Urinary bladder (tissue), 4 donors: ENCODE measurements around the gene MRAS. TPM values are rescaled to one million over a fixed set of nuclear protein-coding genes. Genes with fewer than 3 reads are reported as not detected.

Source experiments
- DNase-seq: peaks from one replicate; pipeline ENCODE4 v3.0.0-alpha.2; 2015; ENCODE audit errors: extremely low spot score
- H3K27ac ChIP-seq: one replicate; pipeline ENCODE4 v1.5.1; 2013; ENCODE audit warnings: low read depth, mild to moderate bottlenecking, moderate library complexity
- H3K36me3 ChIP-seq: one replicate; pipeline ENCODE4 v1.6.1; 2013; ENCODE audit warnings: mild to moderate bottlenecking, moderate library complexity; ENCODE audit not compliant: insufficient read depth
- H3K4me1 ChIP-seq: one replicate; pipeline ENCODE4 v1.6.1; 2013; ENCODE audit warnings: mild to moderate bottlenecking, moderate library complexity; ENCODE audit not compliant: insufficient read depth
- H3K4me3 ChIP-seq: one replicate; pipeline ENCODE4 v1.5.1; 2013; ENCODE audit warnings: low read depth, low read length
- WGBS: extraction: QIAGEN DNeasy Blood & Tissue Kit; methylation state at CpG from one replicate; pipeline ENCODE4 v1.1.7; 2013; 5-methylcytosine and 5-hydroxymethylcytosine counted together
- polyA plus RNA-seq: library from polyadenylated mRNA; stranded (reverse); fragments of 200-250 nt; gene quantifications from one replicate; pipeline ENCODE4 v1.2.3, GENCODE V29; 2013
- total RNA-seq: library from RNA; depleted of rRNA; stranded (reverse); fragments of >200 nt; gene quantifications from one replicate; pipeline ENCODE4 v1.2.3, GENCODE V29; 2014
- donor health status: healthy with polysubstance abuse.
- donor health status: healthy.

Gene MRAS
- total and polyA plus RNA-seq, 2 donors = 22.9 to 58.0 TPM

DNA sequence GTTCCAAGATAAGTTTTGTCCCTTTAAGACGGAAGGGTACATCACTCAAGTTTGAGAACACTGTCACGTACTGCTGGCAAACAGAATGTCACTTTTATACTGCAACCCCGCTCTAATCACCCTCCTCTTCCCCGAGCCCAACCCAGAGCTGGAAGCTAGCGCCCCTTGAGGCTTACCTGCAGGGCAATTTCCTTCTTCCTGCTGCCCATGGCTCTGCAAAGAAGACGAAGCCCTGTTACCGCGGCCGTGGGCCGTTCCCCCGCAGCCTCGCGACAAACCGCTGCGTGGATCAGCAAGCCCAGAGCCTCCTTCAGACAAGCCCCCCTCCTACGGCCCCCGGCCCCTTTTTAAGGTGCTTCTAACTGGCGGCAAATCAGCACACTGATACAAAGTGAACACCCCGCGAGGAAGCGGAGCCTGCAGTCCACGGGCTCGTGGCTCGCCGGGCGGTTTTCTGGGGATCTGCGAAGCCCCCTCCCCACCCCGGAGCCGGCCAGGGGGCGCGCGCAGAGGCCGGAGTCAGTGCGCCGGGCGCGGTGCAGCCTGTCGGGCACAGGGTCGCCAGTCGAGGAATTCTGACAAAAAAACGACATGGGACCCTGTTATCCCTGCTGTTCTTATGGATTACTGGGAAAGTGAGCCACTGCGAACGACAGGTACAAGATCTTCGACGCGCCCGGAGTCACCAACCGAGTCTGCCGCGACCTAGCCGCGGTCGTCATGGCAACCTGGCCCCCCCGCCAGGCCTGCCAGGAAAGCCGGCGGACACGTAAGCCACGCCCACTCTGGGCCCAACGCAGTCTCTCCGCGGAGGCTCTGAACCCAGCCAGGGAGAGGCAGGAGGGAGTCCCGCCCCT lies 19.0 kb upstream of the MRAS start, which contains the start of gene NME9:
Gene NME9, minus strand, starts transcription at position 725 of the 857 bp plus-strand sequence. Its CDS starts 516 bp downstream, at position 209.
- under 1% methylated on average over 62 of the region's 62 CpGs for WGBS
- peak; percentile 70 for DNase-seq

DNA sequence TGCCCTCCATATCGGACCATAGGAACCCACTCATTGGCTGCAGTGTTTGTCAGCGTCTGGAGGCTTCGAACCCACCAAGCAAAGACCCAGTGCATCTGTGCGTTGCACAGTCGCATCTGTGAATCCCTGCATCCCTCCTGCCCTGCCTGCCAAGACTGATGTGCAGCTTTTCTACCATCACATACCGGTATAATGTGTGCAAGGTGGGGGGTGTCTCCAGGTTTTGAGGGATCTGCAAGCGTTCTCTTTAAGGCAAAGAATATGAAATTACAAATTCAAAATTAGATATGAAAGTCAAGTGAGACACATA lies 18.4 kb upstream of the MRAS start:
- no peak overlapping the region for H3K27ac ChIP-seq
- DNase-seq = no peak
- no peaks in the 10 kb centered on the region for H3K36me3 ChIP-seq
- WGBS = 7% methylated on average over 7 of the region's 7 CpGs
- H3K4me1 ChIP-seq = no peaks in the 10 kb centered on the region
- no peak overlapping the region for H3K4me3 ChIP-seq

More for the DNA sequence above, 19.0 kb upstream of the MRAS start, which contains the start of gene NME9:
- H3K4me1 ChIP-seq = no peaks in the 10 kb centered on the region
- no peaks in the 10 kb centered on the region for H3K36me3 ChIP-seq
- H3K27ac ChIP-seq = no peak within 1 kb of the TSS
- peak within 1 kb of the TSS; percentile 64 for H3K4me3 ChIP-seq

DNA sequence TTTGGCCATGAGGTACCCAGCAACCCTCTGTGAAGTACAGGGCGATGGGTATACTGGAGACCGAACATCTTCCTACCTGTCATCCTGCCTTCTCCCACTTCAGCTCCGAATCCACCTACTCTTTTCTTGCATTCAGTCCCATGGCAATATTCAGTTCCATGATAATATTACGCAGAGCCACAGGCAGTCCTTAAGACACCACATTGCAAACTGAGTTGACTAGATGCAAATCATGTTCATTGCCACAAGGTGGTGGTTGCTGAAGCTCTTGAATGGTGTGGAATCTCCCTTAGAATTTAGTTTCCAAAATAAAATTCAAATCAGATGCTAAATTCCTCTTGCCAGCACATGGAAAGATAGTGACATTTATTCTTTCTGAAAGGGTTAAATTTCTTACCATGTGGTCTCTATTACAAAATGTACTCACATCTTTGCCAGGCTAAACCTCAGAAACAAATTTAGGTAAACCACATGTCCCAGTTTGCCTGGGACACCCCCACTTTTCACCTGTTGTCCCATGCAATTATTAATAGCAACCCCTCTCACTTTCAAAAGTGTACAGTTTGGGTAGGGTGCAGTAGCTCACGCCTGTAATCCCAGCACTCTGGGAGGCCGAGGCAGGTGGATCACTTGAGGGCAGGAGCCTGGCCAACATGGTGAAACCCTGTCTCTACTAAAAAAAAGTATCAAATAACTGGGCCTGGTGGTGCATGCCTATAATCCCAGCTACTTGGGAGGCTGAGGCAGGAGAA lies 17.1 kb upstream of the MRAS start:
- H3K4me1 ChIP-seq = no peaks in the 10 kb centered on the region
- no peak overlapping the region for H3K27ac ChIP-seq
- no peaks in the 10 kb centered on the region for H3K36me3 ChIP-seq
- H3K4me3 ChIP-seq = no peak overlapping the region
- no peak for DNase-seq
- WGBS = 92% methylated on average over 6 of the region's 6 CpGs

DNA sequence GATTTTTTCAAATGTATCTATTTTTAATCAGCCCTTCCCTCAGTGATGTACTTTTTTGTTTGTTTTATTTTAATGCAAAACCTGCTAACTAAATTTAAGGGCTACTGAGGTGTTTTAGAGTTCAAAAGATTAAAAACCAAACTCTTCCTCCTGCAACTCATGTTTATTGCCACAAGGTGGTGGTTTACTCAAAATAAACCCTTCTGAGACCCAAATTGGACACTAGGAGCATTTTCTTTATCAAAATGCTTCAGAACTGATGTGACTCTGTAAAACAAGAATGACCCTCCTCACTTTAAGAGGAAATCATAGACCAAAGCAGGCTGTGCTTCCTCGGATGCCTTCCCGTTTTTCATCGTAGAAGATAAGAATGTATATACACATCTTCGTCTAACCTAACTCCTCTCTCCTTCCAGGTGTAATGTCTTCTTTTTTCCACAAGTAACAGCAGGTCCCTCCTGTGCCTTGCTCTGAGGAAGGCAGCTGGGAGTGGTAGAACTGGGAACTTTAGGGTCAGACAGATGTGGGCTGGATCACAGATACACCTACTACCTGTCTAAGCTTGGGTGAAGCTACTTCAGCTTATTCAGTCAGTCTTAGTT lies 15.8 kb upstream of the MRAS start:
- Histone ChIP-seq H3K27ac (no peak overlapping the region), H3K4me3 (no peak overlapping the region), H3K4me1 (no peaks in the 10 kb centered on the region), H3K36me3 (no peaks in the 10 kb centered on the region)
- 24% methylated on average over 4 of the region's 4 CpGs for WGBS
- no peak for DNase-seq

DNA sequence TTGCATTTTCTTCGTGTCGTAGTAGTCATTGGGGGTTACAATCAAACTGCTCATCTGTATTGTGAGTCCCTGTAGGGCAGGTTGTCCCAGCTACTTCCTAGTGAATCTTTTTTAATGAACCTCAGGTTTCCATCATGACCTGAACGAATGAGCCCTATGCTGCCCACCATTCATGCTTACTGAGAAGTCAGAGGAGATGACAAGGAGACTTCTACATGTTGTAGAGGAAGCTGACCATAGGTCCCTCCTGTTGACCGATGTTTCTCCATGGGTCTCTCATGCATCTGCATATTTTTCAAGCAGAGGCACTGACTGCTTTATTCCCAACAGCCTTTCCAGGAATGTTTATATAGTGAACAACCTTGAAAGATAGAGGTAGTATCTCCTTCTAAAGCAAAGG lies 13.8 kb upstream of the MRAS start:
- Histone ChIP-seq H3K36me3 (no peaks in the 10 kb centered on the region), H3K4me3 (no peak overlapping the region), H3K27ac (no peak overlapping the region), H3K4me1 (no peaks in the 10 kb centered on the region)
- no peak for DNase-seq
- WGBS = 81% methylated on average over 4 of the region's 4 CpGs

DNA sequence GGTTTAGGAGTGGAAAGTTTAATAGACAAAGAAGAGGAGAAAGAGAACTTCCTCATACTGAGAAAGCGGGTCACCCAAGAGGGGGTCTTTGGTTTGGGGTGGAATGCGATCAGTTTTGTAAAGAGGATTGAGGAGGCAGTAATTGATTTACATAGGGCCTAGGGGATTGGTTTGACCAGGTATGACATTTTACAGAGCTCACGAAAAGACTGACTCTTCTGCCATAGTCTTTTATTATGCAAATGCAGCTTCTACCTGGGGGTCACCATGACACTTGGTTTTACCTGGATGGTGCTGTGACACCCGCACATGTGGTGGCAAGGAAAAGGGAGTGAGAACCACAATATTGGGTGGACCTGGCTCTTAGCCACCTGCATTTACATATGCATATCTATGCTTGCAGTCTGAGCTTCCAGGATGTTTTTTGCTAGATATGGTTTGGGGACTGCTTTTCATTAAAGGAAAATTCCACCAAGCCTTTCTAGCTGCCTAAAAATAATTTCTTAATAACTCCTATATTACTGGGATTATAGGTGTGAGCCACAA lies 11.9 kb upstream of the MRAS start:
- H3K4me3 ChIP-seq = no peak overlapping the region
- 89% methylated on average over 4 of the region's 4 CpGs for WGBS

DNA sequence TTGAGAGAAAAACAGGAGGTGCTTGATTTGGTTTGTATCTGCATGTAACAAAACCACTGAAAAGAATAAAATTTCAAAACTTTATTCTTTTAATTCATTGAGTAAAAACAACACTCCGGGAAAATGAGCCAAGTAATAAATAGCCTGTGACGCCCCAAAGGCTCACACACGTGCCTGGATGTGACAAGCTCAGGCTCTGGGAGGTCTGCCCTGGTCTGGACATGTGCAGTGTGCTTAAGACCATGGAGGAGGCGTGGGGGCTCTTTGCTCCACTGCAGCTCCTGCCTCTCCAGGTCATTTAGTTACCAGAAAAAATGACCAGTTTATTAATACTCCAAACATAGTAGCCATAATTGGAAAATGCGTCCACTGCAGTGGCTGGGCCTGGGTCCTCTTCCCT lies 10.1 kb upstream of the MRAS start:
- no peak overlapping the region for H3K4me3 ChIP-seq
- no peak overlapping the region for H3K27ac ChIP-seq
- no peak for DNase-seq
- H3K4me1 ChIP-seq = no peaks in the 10 kb centered on the region
- H3K36me3 ChIP-seq = no peaks in the 10 kb centered on the region
- WGBS = 59% methylated on average over 5 of the region's 5 CpGs

More for the DNA sequence above, 11.9 kb upstream of the MRAS start:
- H3K36me3 ChIP-seq = no peaks in the 10 kb centered on the region
- no peak overlapping the region for H3K27ac ChIP-seq
- no peak for DNase-seq
- no peaks in the 10 kb centered on the region for H3K4me1 ChIP-seq

DNA sequence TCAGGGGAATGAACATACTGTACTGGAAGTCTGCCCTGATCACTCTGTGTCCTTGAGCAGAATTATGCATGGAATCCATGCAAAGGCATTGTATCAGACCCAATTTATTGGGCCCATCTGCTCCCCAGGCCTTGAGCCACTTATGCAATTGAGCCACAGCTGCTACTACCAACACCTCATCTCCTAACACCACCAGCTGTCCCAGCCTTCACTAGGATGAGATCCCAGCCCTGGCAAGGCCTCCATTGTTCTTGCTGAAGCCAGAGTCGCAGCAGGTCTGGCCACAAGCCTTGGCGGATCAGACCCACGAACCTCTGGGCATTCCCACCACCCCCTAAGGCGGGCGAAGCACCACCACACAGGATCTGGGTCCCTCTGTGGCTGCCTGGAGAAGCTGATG lies 9.6 kb upstream of the MRAS start:
- Histone ChIP-seq H3K4me1 (no peaks in the 10 kb centered on the region), H3K4me3 (no peak overlapping the region), H3K27ac (no peak overlapping the region), H3K36me3 (no peaks in the 10 kb centered on the region)
- DNase-seq = no peak
- 95% methylated on average over 5 of the region's 5 CpGs for WGBS

DNA sequence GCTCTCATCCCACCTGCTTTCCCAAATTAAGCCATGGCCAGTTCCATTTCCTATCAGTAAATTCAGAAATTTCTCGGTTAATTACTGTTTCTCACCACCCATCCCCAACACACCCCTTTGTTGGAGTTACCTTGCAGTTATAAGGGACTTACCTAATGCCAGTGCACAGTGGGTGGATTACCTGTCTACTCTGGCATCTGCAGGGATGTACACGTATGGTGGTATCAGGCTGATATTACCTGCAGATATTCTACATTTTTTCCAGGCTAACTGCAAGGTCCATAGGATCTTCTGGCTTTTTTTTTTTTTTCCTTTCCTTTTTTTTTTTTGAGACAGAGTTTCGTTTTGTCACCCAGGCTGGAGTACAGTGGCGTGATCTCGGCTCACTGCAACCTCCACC lies 7.9 kb upstream of the MRAS start:
- H3K36me3 ChIP-seq = no peaks in the 10 kb centered on the region
- DNase-seq = no peak
- 92% methylated on average over 5 of the region's 5 CpGs for WGBS
- H3K4me1 ChIP-seq = no peaks in the 10 kb centered on the region
- H3K4me3 ChIP-seq = no peak overlapping the region
- H3K27ac ChIP-seq = no peak overlapping the region

DNA sequence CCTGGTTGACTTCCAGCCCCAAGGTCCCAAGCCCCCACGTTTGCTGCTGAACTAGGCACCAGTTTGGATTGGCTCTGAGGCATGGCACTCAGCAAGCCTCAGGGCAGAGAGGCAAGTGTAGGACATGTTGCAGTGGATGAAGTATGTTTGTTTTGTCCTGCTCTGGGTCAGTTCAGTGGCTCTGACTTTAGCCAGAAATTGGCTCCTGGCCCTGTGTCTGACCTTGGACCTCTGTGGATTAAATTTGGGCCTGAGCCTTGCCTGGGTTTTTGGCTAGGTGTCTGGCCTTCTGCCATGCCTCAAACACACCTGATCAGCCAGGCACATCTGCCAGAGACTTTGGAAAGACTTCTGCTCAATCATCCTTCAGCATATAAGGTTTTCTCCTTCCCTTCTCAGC lies 3.6 kb upstream of the MRAS start:
- Histone ChIP-seq H3K27ac (no peak overlapping the region), H3K36me3 (no peaks in the 10 kb centered on the region), H3K4me1 (no peaks in the 10 kb centered on the region), H3K4me3 (no peak overlapping the region)
- no peak for DNase-seq
- 78% methylated on average over 1 of the region's 1 CpG for WGBS

DNA sequence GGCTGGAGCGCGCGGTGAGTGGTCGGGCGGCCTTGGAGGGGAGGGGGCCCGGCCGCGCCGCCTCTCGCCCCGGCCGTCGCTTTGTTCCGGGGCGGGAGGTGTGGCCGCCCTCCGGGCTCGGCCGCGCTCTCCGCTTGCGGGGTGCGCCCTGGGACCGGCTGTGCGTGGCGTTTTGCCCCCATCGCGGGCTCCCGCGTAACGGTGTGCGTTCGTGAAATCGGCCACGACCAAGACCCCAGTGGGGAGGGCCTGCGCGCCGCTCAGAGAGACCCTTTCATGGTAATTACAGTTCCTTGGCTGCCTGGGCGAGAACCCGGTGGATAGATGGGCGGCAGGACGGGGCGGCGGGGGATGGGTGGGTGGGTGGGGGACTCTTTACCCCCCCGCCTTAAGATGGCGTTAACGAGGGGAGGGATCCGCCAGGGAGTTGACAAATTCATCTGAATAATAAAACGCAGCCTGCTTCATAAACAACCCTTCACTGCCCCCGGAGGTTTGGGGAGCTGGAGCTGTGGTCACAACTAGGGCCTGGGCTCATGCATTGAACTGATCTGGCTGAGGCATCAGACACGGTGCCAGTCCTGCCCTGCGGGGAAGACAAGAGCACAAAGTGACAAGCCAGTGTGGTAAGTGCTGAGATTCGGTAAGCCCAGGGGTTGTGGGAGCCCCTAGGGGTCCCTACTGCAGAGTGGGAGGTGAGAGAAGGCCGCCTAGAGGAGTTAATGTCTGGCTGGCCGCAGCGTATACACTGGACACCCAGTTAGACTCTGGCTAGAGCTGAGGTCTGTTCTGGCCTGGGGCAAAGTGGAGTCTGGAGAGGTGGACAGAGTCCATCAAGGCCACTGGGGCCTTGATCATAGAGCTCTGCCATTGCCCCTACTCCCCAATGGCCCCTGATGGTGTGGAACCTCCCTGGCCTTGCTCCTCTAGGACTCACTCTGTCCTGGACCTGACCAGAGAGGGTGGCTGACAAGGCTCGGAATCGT lies 668 bp downstream of the MRAS start:
- Histone ChIP-seq H3K36me3 (no peaks in the 10 kb centered on the region), H3K4me1 (no peaks in the 10 kb centered on the region), H3K27ac (peak overlapping the region; percentile 74), H3K4me3 (peak overlapping the region; percentile 85)
- no peak for DNase-seq
- WGBS = 4% methylated on average over 58 of the region's 58 CpGs

DNA sequence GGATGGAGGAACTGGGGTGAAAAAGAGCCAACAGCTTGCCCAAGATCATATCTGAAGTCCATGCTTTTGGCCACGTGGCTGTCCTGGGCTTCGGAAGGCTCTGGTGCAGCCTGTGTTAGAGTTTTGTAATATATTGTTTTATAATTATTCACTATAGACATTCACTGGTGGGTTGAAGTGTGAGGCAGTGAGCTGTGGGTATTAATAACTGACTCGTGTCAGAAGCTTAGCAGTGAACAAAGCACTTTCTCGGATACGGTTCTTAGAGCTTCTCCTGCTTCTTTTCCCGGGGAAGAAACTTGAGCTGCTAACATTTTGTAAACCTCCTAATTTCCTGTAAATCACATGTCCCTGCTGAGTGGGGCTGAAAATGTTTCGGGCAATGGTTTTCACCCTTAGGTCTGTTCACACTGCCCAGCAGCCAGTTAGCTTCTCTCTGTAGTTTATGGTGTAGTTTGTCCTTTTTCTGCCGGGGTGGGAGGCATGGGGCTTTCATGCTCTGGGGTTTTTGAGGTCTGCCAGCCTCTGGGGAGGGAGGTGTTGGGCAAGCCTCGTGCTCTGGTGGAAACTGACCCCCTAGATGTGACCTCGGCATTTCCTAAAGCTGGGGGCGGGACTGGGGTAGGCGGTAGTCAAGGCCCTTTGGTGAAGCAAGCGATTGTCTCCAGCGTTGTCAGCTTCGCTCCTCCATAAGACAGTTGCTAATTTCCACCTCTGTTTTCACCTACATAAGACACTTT lies 1.7 kb downstream of the MRAS start:
- Histone ChIP-seq H3K4me1 (no peaks in the 10 kb centered on the region), H3K36me3 (no peaks in the 10 kb centered on the region), H3K27ac (no peak overlapping the region), H3K4me3 (no peak overlapping the region)
- WGBS = 38% methylated on average over 15 of the region's 15 CpGs
- no peak for DNase-seq
